ENCODE measurements around the gene TMEM215.

TMEM215 gene

DNA sequence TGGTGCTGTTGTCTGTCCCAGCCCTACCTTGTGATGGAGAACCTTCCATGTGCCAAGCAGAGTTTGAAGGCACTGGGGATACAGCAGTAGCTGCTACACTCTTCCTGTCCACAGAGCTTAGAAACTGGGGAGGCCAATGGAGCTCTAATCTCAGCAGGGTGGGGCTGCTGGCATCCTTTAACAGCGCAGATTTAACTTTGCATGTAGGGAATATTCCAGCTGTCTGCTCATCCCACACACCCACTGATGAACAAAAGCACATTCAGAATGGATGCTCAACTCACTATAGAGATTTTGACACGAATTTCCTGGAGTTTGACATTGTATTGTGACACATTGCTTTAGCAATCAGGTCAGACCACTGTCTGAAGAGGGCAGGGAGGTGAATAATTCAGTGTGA lies 49.0 kb downstream of the TMEM215 start:
- H3K9ac ChIP-seq (ENCODE audit: low read length), result no peak overlapping the region
- TF ChIP-seq CTCF (IDR thresholded peaks at IDR 0.05; ENCODE audit: insufficient read depth, low read length, poor library complexity, severe bottlenecking), result no peak
- no peak for TF ChIP-seq EZH2phosphoT487 (conservative IDR thresholded peaks at IDR 0.05; ENCODE audit: low read length)
- no peaks in the 10 kb centered on the region for H3K36me3 ChIP-seq (ENCODE audit: low read length)
- no peak overlapping the region for H3K4me3 ChIP-seq (ENCODE audit: insufficient read depth, low read length, poor library complexity, severe bottlenecking)
- H2AFZ ChIP-seq (ENCODE audit: low read depth, low read length, severe bottlenecking), result no peak overlapping the region
- no peak overlapping the region for H3K27ac ChIP-seq (ENCODE audit: low read depth, low read length)
- H3K27me3 ChIP-seq (ENCODE audit: low read length), result no peaks in the 10 kb centered on the region
- H4K20me1 ChIP-seq (ENCODE audit: low read depth, low read length), result no peaks in the 10 kb centered on the region
- H3F3A ChIP-seq (ENCODE audit: insufficient read depth), result no peaks in the 10 kb centered on the region
- no peaks in the 10 kb centered on the region for H3K9me2 ChIP-seq (replicated peaks; ENCODE audit: insufficient read depth, low read length)
- H3K4me2 ChIP-seq (ENCODE audit: low read depth, low read length, poor library complexity, severe bottlenecking), result no peak overlapping the region
- no peaks in the 10 kb centered on the region for H3K79me2 ChIP-seq (ENCODE audit: insufficient read depth, low read length)
- no peaks in the 10 kb centered on the region for H3K9me3 ChIP-seq (ENCODE audit: insufficient read depth, low read length)
